Spleen (tissue), 11 donors: ENCODE measurements around the gene TMCC3. TPM values are rescaled to one million over a fixed set of nuclear protein-coding genes. Genes with fewer than 3 reads are reported as not detected.

ENCODE experiments used
- DNase-seq: peaks from one replicate; pipeline ENCODE4 v3.0.0-alpha.2; 2020
- H3K27ac ChIP-seq, 8 donors: fragments of 200-600 bp; sonication (generic) in 7 of 8; 1 replicate in 4 of 8; 2 replicates in 4 of 8; pipeline versions ENCODE4 v1.5.0 to v1.8.0; 2016 to 2021; ENCODE audit warnings: inconsistent platforms in 4 of 8, mild to moderate bottlenecking in 4 of 8, moderate library complexity in 1 of 8
- H3K27me3 ChIP-seq, 7 donors: fragments of 200-600 bp; sonication (generic) in 6 of 7; replicated peaks in 1 of 7; 1 replicate in 4 of 7; 2 replicates in 3 of 7; pipeline versions ENCODE4 v1.5.0 to v1.8.0; 2016 to 2021; ENCODE audit warnings: inconsistent platforms in 3 of 7, mild to moderate bottlenecking in 1 of 7
- H3K36me3 ChIP-seq, 6 donors: fragments of 200-600 bp; sonication (generic) in 5 of 6; 1 replicate in 4 of 6; 2 replicates in 2 of 6; pipeline versions ENCODE4 v1.5.0 to v1.8.0; 2016 to 2021; ENCODE audit warnings: inconsistent platforms in 2 of 6
- H3K4me1 ChIP-seq, 6 donors: fragments of 200-600 bp; sonication (generic) in 5 of 6; 1 replicate in 3 of 6; 2 replicates in 3 of 6; pipeline versions ENCODE4 v1.5.0 to v1.8.0; 2016 to 2021; ENCODE audit warnings: inconsistent platforms in 3 of 6
- H3K4me3 ChIP-seq, 8 donors: fragments of 200-600 bp; sonication (generic) in 7 of 8; 1 replicate in 4 of 8; 2 replicates in 4 of 8; pipeline versions ENCODE4 v1.5.0 to v1.8.0; 2016 to 2021; ENCODE audit warnings: inconsistent platforms in 4 of 8, mild to moderate bottlenecking in 4 of 8, moderate library complexity in 2 of 8
- H3K9me3 ChIP-seq, 8 donors: fragments of 200-600 bp; sonication (generic) in 7 of 8; 1 replicate in 4 of 8; 2 replicates in 4 of 8; pipeline versions ENCODE4 v1.5.0 to v1.8.0; 2016 to 2021; ENCODE audit warnings: inconsistent platforms in 4 of 8
- POLR2A ChIP-seq, 3 donors: fragments of 450-650 bp; IDR thresholded peaks; one replicate each; pipeline ENCODE4 v1.5.1; 2017; ENCODE audit warnings: antibody characterized with exemption in 3 of 3, mild to moderate bottlenecking in 1 of 3
- POLR2AphosphoS5 ChIP-seq, 3 donors: sonication (generic); formaldehyde crosslinking; IDR thresholded peaks; one replicate each; pipeline ENCODE4 v1.5.1; 2017; ENCODE audit warnings: antibody characterized with exemption in 3 of 3
- WGBS, 5 donors: extraction: QIAGEN DNeasy Blood & Tissue Kit in 3 of 5; methylation state at CpG; one replicate each; pipeline versions ENCODE4 v1.1.5 to v1.1.7; 2013 to 2018; 5-methylcytosine and 5-hydroxymethylcytosine counted together
- intact Hi-C: fragments of 100-400 bp; cut with DNase I; formaldehyde crosslinking; loops from one replicate; pipeline ENCODE4 v1.15.0; 2023; ENCODE audit warnings: low total_unique reads
- polyA plus RNA-seq, 3 donors: library from polyadenylated mRNA; stranded (reverse); fragments of 200-250 nt; gene quantifications; one replicate each; pipeline ENCODE4 v1.2.1, GENCODE V29; 2013
- total RNA-seq, 7 donors: library from RNA; depleted of rRNA in 3 of 7; stranded (reverse); fragments of >200 nt in 3 of 7; fragmentation: NEBNext Ultra II Directional in 4 of 7; extraction: Animal tissue kit (Norgen Biotek cat#: 25700) in 4 of 7; gene quantifications; one replicate each; pipeline versions ENCODE4 v1.1.0 to v1.2.1, GENCODE V29; 2016 to 2021
- TF ChIP-seq, protein P1 (sequence below), 11 experiments: fragments of 200-600 bp in 7 of 11; fragments of 450-650 bp in 4 of 11; sonication (generic) in 4 of 11; IDR thresholded peaks in 8 of 11; conservative IDR thresholded peaks in 3 of 11; 1 replicate in 7 of 11; 2 replicates in 4 of 11; pipeline versions ENCODE4 v1.4.0 to v1.8.0; 2016 to 2021; ENCODE audit warnings: antibody characterized with exemption in 11 of 11, inconsistent platforms in 4 of 11, mild to moderate bottlenecking in 1 of 11
- donor health status: healthy with polysubstance abuse.
- donor health status: DM: no; HTN: no; CAD: no; lungs with moderate emphysema.
- donor health status: DM: no; HTN: no; CAD: no.
- donor health status: Bipolar disorder and iron deficiency.
- donor health status: healthy.
- donor health status: DM: no; HTN: no; CAD: no.
- donor health status: DM: yes; HTN: yes; CAD: no.

TMCC3 gene
- total and polyA plus RNA-seq, 10 donors: 2.9 to 41.3 (median 27.7) TPM

DNA sequence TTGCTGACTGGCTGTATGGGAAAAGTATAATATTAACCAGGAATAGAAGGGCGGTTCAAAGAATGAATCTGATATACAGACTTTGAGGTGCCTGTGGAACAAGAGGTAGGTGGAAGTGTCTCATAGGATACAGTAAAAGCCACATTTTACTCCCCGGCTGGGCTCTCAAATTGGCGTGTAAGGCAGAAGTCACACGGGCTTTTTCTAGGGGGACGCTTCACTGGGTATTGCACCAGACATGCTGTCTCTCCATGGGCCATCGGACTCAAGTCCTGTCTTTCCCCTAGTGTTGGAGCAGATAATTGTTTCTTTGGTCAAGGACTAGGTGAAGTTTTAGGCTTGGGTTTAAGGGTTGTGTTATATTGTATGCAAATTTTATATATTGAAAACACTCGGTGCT is 9.1 kb downstream of the TMCC3 start:
- Histone ChIP-seq H3K4me3 (peak overlapping the region in 1 of 8 donors; percentile 61), H3K9me3 (no peaks in the 10 kb centered on the region), H3K27me3 (no peaks in the 10 kb centered on the region), H3K4me1 (peaks cover 8 to 60% (median 36%) of the 10 kb centered on the region in 6 donors), H3K27ac (peak overlapping the region in 6 of 8 donors; percentile 60 to 89 (median 78)), H3K36me3 (no peaks in the 10 kb centered on the region)
- no peak for DNase-seq
- intact Hi-C loops: no loop called here
- WGBS, 5 donors: 91 to 97% (median 94%) methylated on average over 7 of the region's 7 CpGs
- TF ChIP-seq, protein P1, sequence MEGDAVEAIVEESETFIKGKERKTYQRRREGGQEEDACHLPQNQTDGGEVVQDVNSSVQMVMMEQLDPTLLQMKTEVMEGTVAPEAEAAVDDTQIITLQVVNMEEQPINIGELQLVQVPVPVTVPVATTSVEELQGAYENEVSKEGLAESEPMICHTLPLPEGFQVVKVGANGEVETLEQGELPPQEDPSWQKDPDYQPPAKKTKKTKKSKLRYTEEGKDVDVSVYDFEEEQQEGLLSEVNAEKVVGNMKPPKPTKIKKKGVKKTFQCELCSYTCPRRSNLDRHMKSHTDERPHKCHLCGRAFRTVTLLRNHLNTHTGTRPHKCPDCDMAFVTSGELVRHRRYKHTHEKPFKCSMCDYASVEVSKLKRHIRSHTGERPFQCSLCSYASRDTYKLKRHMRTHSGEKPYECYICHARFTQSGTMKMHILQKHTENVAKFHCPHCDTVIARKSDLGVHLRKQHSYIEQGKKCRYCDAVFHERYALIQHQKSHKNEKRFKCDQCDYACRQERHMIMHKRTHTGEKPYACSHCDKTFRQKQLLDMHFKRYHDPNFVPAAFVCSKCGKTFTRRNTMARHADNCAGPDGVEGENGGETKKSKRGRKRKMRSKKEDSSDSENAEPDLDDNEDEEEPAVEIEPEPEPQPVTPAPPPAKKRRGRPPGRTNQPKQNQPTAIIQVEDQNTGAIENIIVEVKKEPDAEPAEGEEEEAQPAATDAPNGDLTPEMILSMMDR (IDR thresholded peaks at IDR 0.05 in 8 of 11, conservative IDR thresholded peaks at IDR 0.05 in 3 of 11): no peak
- no peak for TF ChIP-seq POLR2A (IDR thresholded peaks at IDR 0.05)
- no peak for TF ChIP-seq POLR2AphosphoS5 (IDR thresholded peaks at IDR 0.05)

DNA sequence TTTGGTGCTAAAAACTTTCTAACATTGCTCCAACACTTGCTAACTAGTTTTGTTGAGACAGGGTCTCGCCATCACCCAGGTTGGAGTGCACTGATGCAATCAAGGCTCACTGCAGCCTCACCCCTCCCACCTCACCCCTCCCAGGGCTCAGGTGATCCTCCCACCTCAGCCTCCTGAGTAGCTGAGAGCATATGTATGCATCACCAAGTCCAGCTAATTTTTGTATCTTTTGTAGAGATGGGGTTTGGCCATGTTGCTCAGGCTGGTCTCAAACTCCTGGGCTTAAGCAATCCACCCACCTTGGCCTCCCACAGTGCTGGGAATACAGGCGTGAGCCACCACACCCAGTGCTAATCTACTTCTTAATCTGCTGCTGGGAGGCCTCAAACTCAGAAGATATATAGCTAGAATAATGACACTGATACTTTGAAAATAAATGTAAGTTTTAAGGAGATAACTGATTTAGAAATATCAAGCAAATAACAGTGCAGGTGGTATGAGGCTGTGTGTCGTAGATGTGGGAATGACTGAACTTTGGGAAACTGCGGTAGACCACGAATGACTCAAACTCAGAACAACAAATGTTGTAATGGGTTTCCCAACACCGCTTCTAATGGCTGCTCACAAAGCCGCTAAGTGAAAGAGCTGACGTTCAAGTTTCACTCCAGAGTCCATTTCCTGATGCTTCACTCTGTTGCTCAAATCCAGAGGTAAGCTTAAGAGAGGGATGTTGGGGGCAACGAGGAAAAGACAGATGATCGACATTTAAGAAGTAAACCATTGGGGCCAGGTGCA is 10.0 kb downstream of the TMCC3 start:
- peak overlapping the region in 1 of 8 donors; percentile 61 for H3K4me3 ChIP-seq
- peaks cover 7 to 51% (median 33%) of the 10 kb centered on the region in 6 donors for H3K4me1 ChIP-seq
- H3K36me3 ChIP-seq: no peaks in the 10 kb centered on the region
- H3K9me3 ChIP-seq: no peaks in the 10 kb centered on the region
- TF ChIP-seq, protein P1 (IDR thresholded peaks at IDR 0.05 in 8 of 11, conservative IDR thresholded peaks at IDR 0.05 in 3 of 11): no peak
- TF ChIP-seq POLR2AphosphoS5 (IDR thresholded peaks at IDR 0.05) (peak in 1 of 3 donors; percentile 79), POLR2A (IDR thresholded peaks at IDR 0.05) (no peak)
- 35 to 78% (median 49%) methylated on average over 10 of the region's 10 CpGs for WGBS, 5 donors
- no peaks in the 10 kb centered on the region for H3K27me3 ChIP-seq
- DNase-seq: no peak
- peak overlapping the region in 7 of 8 donors; percentile 54 to 89 (median 74) for H3K27ac ChIP-seq
- intact Hi-C loops: no loop called here

DNA sequence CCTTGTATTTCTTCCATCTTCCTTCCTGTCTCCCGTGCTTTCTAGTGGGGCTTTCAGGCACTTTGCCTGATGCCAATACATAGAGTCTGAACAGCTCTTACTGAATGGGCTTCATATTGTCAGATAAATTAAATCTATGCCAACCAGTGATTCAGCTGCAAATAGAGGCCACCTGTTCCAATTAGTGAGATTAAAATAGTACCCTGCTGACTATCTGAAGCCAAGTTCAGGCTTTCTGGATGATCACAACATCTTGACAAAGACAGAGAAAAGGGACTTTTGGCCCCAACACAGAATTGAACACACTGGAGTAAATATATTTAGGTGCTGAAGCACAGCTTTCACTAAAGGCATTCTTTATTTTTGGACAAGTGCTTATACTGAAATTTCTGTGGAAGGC is 11.8 kb downstream of the TMCC3 start:
- Histone ChIP-seq H3K36me3 (no peaks in the 10 kb centered on the region), H3K4me3 (no peak overlapping the region), H3K4me1 (peaks cover 0 to 40% (median 16%) of the 10 kb centered on the region in 6 donors), H3K9me3 (no peaks in the 10 kb centered on the region), H3K27ac (no peak overlapping the region), H3K27me3 (no peaks in the 10 kb centered on the region)
- DNase-seq: no peak
- intact Hi-C loops: no loop called here
- 65 to 77% (median 75%) methylated on average over 1 of the region's 1 CpG for WGBS, 5 donors
- TF ChIP-seq, protein P1 (IDR thresholded peaks at IDR 0.05 in 8 of 11, conservative IDR thresholded peaks at IDR 0.05 in 3 of 11): no peak
- TF ChIP-seq POLR2AphosphoS5 (IDR thresholded peaks at IDR 0.05): no peak
- no peak for TF ChIP-seq POLR2A (IDR thresholded peaks at IDR 0.05)

DNA sequence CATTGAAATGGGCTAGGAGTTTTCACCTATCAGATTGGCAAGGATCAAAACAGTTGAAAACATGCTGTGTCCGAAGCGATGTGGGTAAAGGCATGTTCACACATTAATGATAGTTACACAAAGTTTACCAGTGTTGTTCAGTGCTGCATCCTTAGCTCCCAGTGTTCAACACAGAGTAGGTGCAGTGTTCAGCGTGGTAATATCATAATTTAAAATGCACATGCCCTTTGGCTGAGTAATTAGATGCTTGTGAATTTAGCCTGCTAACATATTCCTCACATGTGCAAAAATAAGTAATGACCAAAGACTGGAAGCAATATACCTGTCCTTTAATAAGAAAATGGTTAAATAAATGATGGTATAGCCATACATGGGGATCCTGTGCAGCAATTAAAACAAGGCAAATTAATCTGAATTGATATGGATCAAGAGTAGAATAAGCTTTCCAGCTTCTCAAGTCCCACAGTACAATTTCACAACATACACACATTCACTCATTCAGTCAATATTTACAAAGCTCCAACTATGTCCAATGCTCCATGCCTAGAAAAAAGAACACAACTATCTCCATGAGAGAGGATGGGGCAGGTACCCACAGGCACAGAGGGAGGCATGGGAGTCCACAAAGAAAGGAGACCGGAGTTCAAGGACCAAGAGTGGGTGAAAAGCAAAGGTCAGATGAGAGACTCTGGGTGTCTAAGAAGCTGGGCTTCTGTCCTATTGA is 12.8 kb downstream of the TMCC3 start:
- intact Hi-C loops: no loop called here
- H3K36me3 ChIP-seq: no peaks in the 10 kb centered on the region
- H3K27ac ChIP-seq: no peak overlapping the region
- no peaks in the 10 kb centered on the region for H3K27me3 ChIP-seq
- 89 to 97% (median 95%) methylated on average over 4 of the region's 4 CpGs for WGBS, 5 donors
- H3K4me1 ChIP-seq: peaks cover 0 to 31% (median 9%) of the 10 kb centered on the region in 6 donors
- H3K9me3 ChIP-seq: no peaks in the 10 kb centered on the region
- TF ChIP-seq POLR2A (IDR thresholded peaks at IDR 0.05): no peak
- TF ChIP-seq, protein P1 (IDR thresholded peaks at IDR 0.05 in 8 of 11, conservative IDR thresholded peaks at IDR 0.05 in 3 of 11): no peak
- TF ChIP-seq POLR2AphosphoS5 (IDR thresholded peaks at IDR 0.05): no peak
- no peak for DNase-seq
- H3K4me3 ChIP-seq: no peak overlapping the region
